ENCODE measurements around the gene BOD1L2.

Gene BOD1L2

GRCh38 chr18:57188851-57189557, 42.1 kb downstream of the BOD1L2 start:
- peaks cover 6% of the 10 kb centered on the region for H3K9me3 ChIP-seq (ENCODE audit: insufficient read depth, low read depth, low read length)
- H2BK5ac ChIP-seq (ENCODE audit: low read depth, low read length, poor library complexity) = no peak overlapping the region
- no peak overlapping the region for H2BK12ac ChIP-seq (ENCODE audit: low read length)
- H3K23ac ChIP-seq (ENCODE audit: low read length) = no peak overlapping the region
- no peaks in the 10 kb centered on the region for H3K36me3 ChIP-seq (ENCODE audit: control insufficient read depth in 1 of 2, insufficient read depth in 2 of 2, low read length in 2 of 2)
- H3K18ac ChIP-seq (ENCODE audit: low read length) = no peak overlapping the region
- no peak overlapping the region for H2AK5ac ChIP-seq (ENCODE audit: low read length)
- no peak overlapping the region for H3K4me2 ChIP-seq (ENCODE audit: low read length)
- no peak overlapping the region for H2AFZ ChIP-seq (ENCODE audit: insufficient read depth, low read length, poor library complexity)
- H3K4ac ChIP-seq (ENCODE audit: low read depth, low read length) = no peak overlapping the region
- no peak overlapping the region for H3K9ac ChIP-seq (ENCODE audit: low read length)
- no peak overlapping the region for H4K12ac ChIP-seq (ENCODE audit: low read depth, low read length)
- DNase-seq = no peak
- H3K27me3 ChIP-seq (ENCODE audit: insufficient read depth, low read length) = no peaks in the 10 kb centered on the region
- WGBS (ENCODE audit: extremely low coverage, insufficient coverage, insufficient read length) = no CpG with 5 or more reads among the region's 6 CpGs
- no peaks in the 10 kb centered on the region for H3K79me2 ChIP-seq (ENCODE audit: control insufficient read depth, insufficient read depth, low read length, poor library complexity)
- H3K27ac ChIP-seq (ENCODE audit: low read depth, low read length) = no peak overlapping the region
- no peak overlapping the region for H3K4me3 ChIP-seq (ENCODE audit: low read depth, low read length)
- H3K4me1 ChIP-seq (ENCODE audit: control insufficient read depth in 1 of 2, insufficient read depth in 2 of 2, low read length in 2 of 2) = peaks cover 0 to 5% of the 10 kb centered on the region in 2 experiments
- no peak overlapping the region for H2BK120ac ChIP-seq (ENCODE audit: insufficient read depth, low read length, poor library complexity)
- no peaks in the 10 kb centered on the region for H3K79me1 ChIP-seq (ENCODE audit: low read length)
- no peak overlapping the region for H3K14ac ChIP-seq (ENCODE audit: low read length)
- H4K91ac ChIP-seq (ENCODE audit: low read depth, low read length) = no peak overlapping the region
- no peak overlapping the region for H4K8ac ChIP-seq (ENCODE audit: low read depth, low read length)

- Histone ChIP-seq H3K79me1 (ENCODE audit: low read length) (no peaks in the 10 kb centered on the region), H4K12ac (ENCODE audit: low read depth, low read length) (no peak overlapping the region), H2BK12ac (ENCODE audit: low read length) (no peak overlapping the region), H2AFZ (ENCODE audit: insufficient read depth, low read length, poor library complexity) (no peak overlapping the region), H3K27ac (ENCODE audit: low read depth, low read length) (no peak overlapping the region), H3K27me3 (ENCODE audit: insufficient read depth, low read length) (no peaks in the 10 kb centered on the region), H4K91ac (ENCODE audit: low read depth, low read length) (no peak overlapping the region), H3K4me2 (ENCODE audit: low read length) (no peak overlapping the region), H3K79me2 (ENCODE audit: control insufficient read depth, insufficient read depth, low read length, poor library complexity) (no peaks in the 10 kb centered on the region), H2AK5ac (ENCODE audit: low read length) (no peak overlapping the region), H2BK120ac (ENCODE audit: insufficient read depth, low read length, poor library complexity) (no peak overlapping the region), H3K4me1 (ENCODE audit: control insufficient read depth in 1 of 2, insufficient read depth in 2 of 2, low read length in 2 of 2) (peaks cover 0 to 7% of the 10 kb centered on the region in 2 experiments), H3K4ac (ENCODE audit: low read depth, low read length) (no peak overlapping the region), H3K14ac (ENCODE audit: low read length) (no peak overlapping the region), H3K36me3 (ENCODE audit: control insufficient read depth in 1 of 2, insufficient read depth in 2 of 2, low read length in 2 of 2) (no peaks in the 10 kb centered on the region), H3K9ac (ENCODE audit: low read length) (no peak overlapping the region), H3K9me3 (ENCODE audit: insufficient read depth, low read depth, low read length) (peaks cover 6% of the 10 kb centered on the region), H3K18ac (ENCODE audit: low read length) (no peak overlapping the region), H3K23ac (ENCODE audit: low read length) (no peak overlapping the region), H2BK5ac (ENCODE audit: low read depth, low read length, poor library complexity) (no peak overlapping the region), H3K4me3 (ENCODE audit: low read depth, low read length) (no peak overlapping the region), H4K8ac (ENCODE audit: low read depth, low read length) (no peak overlapping the region)
- DNase-seq = no peak
- WGBS (ENCODE audit: extremely low coverage, insufficient coverage, insufficient read length) = no CpG with 5 or more reads among the region's 1 CpG
Measured at GRCh38 chr18:57190026-57190425, 43.1 kb downstream of the BOD1L2 start.

- DNase-seq = no peak
- Histone ChIP-seq H3K27ac (ENCODE audit: low read depth, low read length) (no peak overlapping the region), H3K4me3 (ENCODE audit: low read depth, low read length) (no peak overlapping the region), H3K79me1 (ENCODE audit: low read length) (no peaks in the 10 kb centered on the region), H2BK120ac (ENCODE audit: insufficient read depth, low read length, poor library complexity) (no peak overlapping the region), H2AFZ (ENCODE audit: insufficient read depth, low read length, poor library complexity) (no peak overlapping the region), H3K27me3 (ENCODE audit: insufficient read depth, low read length) (no peaks in the 10 kb centered on the region), H3K36me3 (ENCODE audit: control insufficient read depth in 1 of 2, insufficient read depth in 2 of 2, low read length in 2 of 2) (no peaks in the 10 kb centered on the region), H3K9me3 (ENCODE audit: insufficient read depth, low read depth, low read length) (no peaks in the 10 kb centered on the region), H4K12ac (ENCODE audit: low read depth, low read length) (no peak overlapping the region), H3K23ac (ENCODE audit: low read length) (no peak overlapping the region), H3K9ac (ENCODE audit: low read length) (no peak overlapping the region), H3K4me1 (ENCODE audit: control insufficient read depth in 1 of 2, insufficient read depth in 2 of 2, low read length in 2 of 2) (peaks cover 0 to 6% of the 10 kb centered on the region in 2 experiments), H4K91ac (ENCODE audit: low read depth, low read length) (no peak overlapping the region), H2AK5ac (ENCODE audit: low read length) (no peak overlapping the region), H4K8ac (ENCODE audit: low read depth, low read length) (no peak overlapping the region), H3K14ac (ENCODE audit: low read length) (no peak overlapping the region), H3K4me2 (ENCODE audit: low read length) (no peak overlapping the region), H3K79me2 (ENCODE audit: control insufficient read depth, insufficient read depth, low read length, poor library complexity) (no peaks in the 10 kb centered on the region), H3K4ac (ENCODE audit: low read depth, low read length) (no peak overlapping the region), H2BK5ac (ENCODE audit: low read depth, low read length, poor library complexity) (no peak overlapping the region), H2BK12ac (ENCODE audit: low read length) (no peak overlapping the region), H3K18ac (ENCODE audit: low read length) (no peak overlapping the region)
- no CpG with 5 or more reads among the region's 3 CpGs for WGBS (ENCODE audit: extremely low coverage, insufficient coverage, insufficient read length)
Measured at GRCh38 chr18:57194070-57194469, 47.2 kb downstream of the BOD1L2 start.

GRCh38 chr18:57194622-57195021, 47.7 kb downstream of the BOD1L2 start:
- Histone ChIP-seq H3K23ac (ENCODE audit: low read length) (no peak overlapping the region), H2BK120ac (ENCODE audit: insufficient read depth, low read length, poor library complexity) (no peak overlapping the region), H4K8ac (ENCODE audit: low read depth, low read length) (no peak overlapping the region), H2BK12ac (ENCODE audit: low read length) (no peak overlapping the region), H3K36me3 (ENCODE audit: control insufficient read depth in 1 of 2, insufficient read depth in 2 of 2, low read length in 2 of 2) (no peaks in the 10 kb centered on the region), H2AFZ (ENCODE audit: insufficient read depth, low read length, poor library complexity) (no peak overlapping the region), H3K14ac (ENCODE audit: low read length) (no peak overlapping the region), H3K79me1 (ENCODE audit: low read length) (no peaks in the 10 kb centered on the region), H3K79me2 (ENCODE audit: control insufficient read depth, insufficient read depth, low read length, poor library complexity) (no peaks in the 10 kb centered on the region), H2AK5ac (ENCODE audit: low read length) (no peak overlapping the region), H3K4me3 (ENCODE audit: low read depth, low read length) (no peak overlapping the region), H3K18ac (ENCODE audit: low read length) (no peak overlapping the region), H3K9ac (ENCODE audit: low read length) (no peak overlapping the region), H3K27me3 (ENCODE audit: insufficient read depth, low read length) (no peaks in the 10 kb centered on the region), H4K12ac (ENCODE audit: low read depth, low read length) (no peak overlapping the region), H4K91ac (ENCODE audit: low read depth, low read length) (no peak overlapping the region), H3K4me2 (ENCODE audit: low read length) (no peak overlapping the region), H3K9me3 (ENCODE audit: insufficient read depth, low read depth, low read length) (no peaks in the 10 kb centered on the region), H2BK5ac (ENCODE audit: low read depth, low read length, poor library complexity) (no peak overlapping the region), H3K4ac (ENCODE audit: low read depth, low read length) (no peak overlapping the region), H3K4me1 (ENCODE audit: control insufficient read depth in 1 of 2, insufficient read depth in 2 of 2, low read length in 2 of 2) (peaks cover 0 to 3% of the 10 kb centered on the region in 2 experiments), H3K27ac (ENCODE audit: low read depth, low read length) (no peak overlapping the region)
- no CpG with 5 or more reads among the region's 3 CpGs for WGBS (ENCODE audit: extremely low coverage, insufficient coverage, insufficient read length)
- DNase-seq = no peak

Data from trophoblast cell (in vitro differentiated cells and primary cell).